ENCODE results near the gene HELZ. TPM values are rescaled to one million over a fixed set of nuclear protein-coding genes. Genes with fewer than 3 reads are reported as not detected.
A peak's percentile ranks its signal among the peaks of the same experiment; 100 is the strongest.

HELZ gene
- total RNA-seq, 4 donors from 2014 or later, result 21.0 to 47.0 (median 38.9) TPM

DNA sequence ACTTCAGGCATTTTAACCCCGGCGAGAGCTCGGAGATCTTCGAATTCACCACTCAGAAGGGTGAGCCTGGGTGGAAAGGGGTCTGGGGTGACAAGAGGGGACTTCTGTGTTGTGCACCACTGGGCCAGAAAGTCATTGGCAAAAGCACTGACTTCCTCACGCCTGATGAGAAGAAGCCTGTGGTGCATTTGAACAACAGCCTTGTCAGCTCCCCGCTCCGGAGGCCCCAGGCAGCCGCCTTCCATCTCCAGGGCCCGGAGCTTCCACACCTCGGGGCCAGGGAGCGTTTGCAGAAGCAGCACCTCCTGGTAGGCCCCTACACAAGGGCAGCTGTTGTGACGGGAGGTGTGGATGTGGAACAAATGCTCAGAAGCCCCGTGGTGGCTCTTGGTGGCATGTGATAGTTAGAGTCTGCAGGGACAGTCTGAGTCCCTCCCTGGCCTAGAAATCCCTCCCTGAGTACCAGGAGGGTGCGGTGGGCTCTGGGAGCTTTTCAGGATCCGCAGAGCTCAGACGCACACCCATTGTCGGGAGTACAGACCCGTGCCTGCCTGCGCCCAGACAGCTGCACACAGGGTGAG lies 190.9 kb downstream of the HELZ start:
- intact Hi-C loops (cut with DNase I; ENCODE audit: low total_unique reads) (no loop called here), in situ Hi-C loops (cut with MboI; ENCODE audit: low sequenced_read_pairs in 4 of 4) (no loop called here)
- H3K9me3 ChIP-seq, result no peaks in the 10 kb centered on the region
- peak in 1 of 2 donors; percentile 12 for DNase-seq
- H3K4me3 ChIP-seq, result no peak overlapping the region
- ATAC-seq, result no peak
- H3K4me1 ChIP-seq, result peaks cover 71 to 74% of the 10 kb centered on the region in 2 donors
- H3K27ac ChIP-seq, result peak overlapping the region; percentile 97 to 98 (median 98)
- peaks cover 0 to 20% of the 10 kb centered on the region in 2 donors for H3K36me3 ChIP-seq
- no peaks in the 10 kb centered on the region for H3K27me3 ChIP-seq
- TF ChIP-seq, protein P1, sequence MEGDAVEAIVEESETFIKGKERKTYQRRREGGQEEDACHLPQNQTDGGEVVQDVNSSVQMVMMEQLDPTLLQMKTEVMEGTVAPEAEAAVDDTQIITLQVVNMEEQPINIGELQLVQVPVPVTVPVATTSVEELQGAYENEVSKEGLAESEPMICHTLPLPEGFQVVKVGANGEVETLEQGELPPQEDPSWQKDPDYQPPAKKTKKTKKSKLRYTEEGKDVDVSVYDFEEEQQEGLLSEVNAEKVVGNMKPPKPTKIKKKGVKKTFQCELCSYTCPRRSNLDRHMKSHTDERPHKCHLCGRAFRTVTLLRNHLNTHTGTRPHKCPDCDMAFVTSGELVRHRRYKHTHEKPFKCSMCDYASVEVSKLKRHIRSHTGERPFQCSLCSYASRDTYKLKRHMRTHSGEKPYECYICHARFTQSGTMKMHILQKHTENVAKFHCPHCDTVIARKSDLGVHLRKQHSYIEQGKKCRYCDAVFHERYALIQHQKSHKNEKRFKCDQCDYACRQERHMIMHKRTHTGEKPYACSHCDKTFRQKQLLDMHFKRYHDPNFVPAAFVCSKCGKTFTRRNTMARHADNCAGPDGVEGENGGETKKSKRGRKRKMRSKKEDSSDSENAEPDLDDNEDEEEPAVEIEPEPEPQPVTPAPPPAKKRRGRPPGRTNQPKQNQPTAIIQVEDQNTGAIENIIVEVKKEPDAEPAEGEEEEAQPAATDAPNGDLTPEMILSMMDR (IDR thresholded peaks at IDR 0.05 in 4 of 5, conservative IDR thresholded peaks at IDR 0.05 in 1 of 5), result no peak
- TF ChIP-seq POLR2A (IDR thresholded peaks at IDR 0.05), result no peak

DNA sequence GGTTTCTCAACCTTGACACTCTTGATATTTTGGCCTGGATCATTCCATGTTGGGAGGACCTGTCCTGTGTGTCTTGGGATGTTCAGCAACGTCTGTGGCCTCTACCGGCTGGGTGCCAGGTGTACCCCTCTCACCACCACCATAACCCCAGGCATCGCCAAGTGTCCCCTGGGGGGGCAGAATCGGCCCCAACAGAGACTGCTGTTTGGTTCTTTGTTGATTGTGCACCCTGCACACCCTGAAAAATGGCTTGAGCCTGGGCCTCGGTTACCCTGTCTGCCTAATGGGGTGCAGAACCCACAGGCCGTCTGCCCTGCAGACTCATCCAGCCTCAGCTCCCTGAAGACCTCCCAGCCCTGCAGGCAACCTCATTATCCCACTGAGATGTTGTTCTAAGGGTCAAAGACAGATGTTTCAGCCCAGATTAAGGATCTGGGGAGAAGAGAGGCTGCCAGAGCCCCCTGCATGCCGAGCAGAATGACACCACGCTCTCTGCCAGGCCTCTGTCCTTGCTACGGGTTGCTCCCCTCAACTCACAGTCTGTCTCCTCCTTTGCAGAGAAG lies 191.5 kb downstream of the HELZ start:
- in situ Hi-C loops (cut with MboI; ENCODE audit: low sequenced_read_pairs in 4 of 4) (no loop called here), intact Hi-C loops (cut with DNase I; ENCODE audit: low total_unique reads) (no loop called here)
- peaks cover 69 to 77% of the 10 kb centered on the region in 2 donors for H3K4me1 ChIP-seq
- TF ChIP-seq, protein P1 (IDR thresholded peaks at IDR 0.05 in 4 of 5, conservative IDR thresholded peaks at IDR 0.05 in 1 of 5), result no peak
- no peak for TF ChIP-seq POLR2A (IDR thresholded peaks at IDR 0.05)
- ATAC-seq, result no peak
- H3K36me3 ChIP-seq, result peaks cover 0 to 25% of the 10 kb centered on the region in 2 donors
- H3K27me3 ChIP-seq, result no peaks in the 10 kb centered on the region
- H3K9me3 ChIP-seq, result no peaks in the 10 kb centered on the region
- no peak overlapping the region for H3K4me3 ChIP-seq
- H3K27ac ChIP-seq, result peak overlapping the region; percentile 97 to 98 (median 98)
- peak in 1 of 2 donors; percentile 15 for DNase-seq

DNA sequence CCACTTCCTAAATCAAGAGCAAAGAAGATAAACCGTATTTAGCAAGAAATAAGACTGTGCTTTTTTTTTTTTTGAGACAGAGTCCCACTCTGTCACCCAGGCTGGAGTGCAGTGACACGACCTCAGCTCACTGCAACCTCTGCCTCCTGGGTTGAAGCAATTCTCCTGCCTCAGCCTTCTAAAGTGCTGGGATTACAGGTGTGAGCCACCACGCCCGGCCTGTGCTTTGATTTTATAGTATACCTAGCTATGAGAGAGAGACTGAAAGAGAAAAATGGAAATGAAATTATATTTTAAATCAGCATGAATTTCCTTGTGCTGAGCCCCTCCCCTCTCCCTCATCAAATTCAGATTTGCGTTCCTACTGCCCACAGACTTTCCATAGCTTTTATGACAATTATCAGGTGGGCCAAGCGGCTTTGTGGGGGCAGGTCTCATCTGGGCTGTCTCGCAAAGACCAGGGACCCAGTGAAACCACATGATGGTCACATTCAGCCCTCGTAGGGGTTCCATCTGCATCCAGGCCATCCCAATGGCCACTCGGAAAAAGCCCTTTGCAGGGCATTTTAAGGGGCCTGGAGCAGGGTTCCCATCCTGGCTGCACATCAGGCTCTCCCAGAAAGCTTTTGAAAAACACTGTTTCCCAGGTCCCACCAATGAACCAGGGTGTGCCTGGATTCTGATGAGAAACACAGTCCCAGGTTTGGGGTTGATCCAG lies 192.1 kb downstream of the HELZ start:
- Histone ChIP-seq H3K9me3 (no peaks in the 10 kb centered on the region), H3K4me3 (no peak overlapping the region), H3K27ac (peak overlapping the region; percentile 97 to 98 (median 98)), H3K27me3 (no peaks in the 10 kb centered on the region), H3K36me3 (peaks cover 0 to 26% of the 10 kb centered on the region in 2 donors), H3K4me1 (peaks cover 69 to 81% of the 10 kb centered on the region in 2 donors)
- intact Hi-C loops (cut with DNase I; ENCODE audit: low total_unique reads) (no loop called here), in situ Hi-C loops (cut with MboI; ENCODE audit: low sequenced_read_pairs in 4 of 4) (no loop called here)
- DNase-seq (peak in 1 of 2 donors; percentile 9), ATAC-seq (no peak)
- TF ChIP-seq, protein P1 (IDR thresholded peaks at IDR 0.05 in 4 of 5, conservative IDR thresholded peaks at IDR 0.05 in 1 of 5), result no peak

DNA sequence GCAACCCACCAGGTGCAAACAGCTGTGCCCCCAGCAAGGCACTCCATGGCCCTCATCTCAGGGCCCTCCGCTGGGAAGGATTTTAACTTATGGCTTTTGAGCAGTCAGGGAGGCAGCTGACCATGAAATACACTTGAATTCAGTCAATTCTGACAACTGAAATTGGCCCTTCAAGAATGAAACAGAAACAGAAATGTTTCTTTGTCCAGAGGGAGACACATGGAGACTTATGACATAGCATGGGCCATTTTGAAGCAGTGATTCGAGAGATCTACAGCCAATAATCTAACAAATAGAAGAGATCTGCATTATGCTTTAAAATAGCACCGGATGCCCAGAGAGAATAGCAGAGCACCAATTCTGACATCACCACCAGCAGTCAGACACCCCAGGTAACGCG lies 193.2 kb downstream of the HELZ start:
- Histone ChIP-seq H3K36me3 (peaks cover 0 to 30% of the 10 kb centered on the region in 2 donors), H3K4me3 (no peak overlapping the region), H3K27ac (peak overlapping the region; percentile 97 to 98 (median 98)), H3K9me3 (no peaks in the 10 kb centered on the region), H3K4me1 (peaks cover 69 to 84% of the 10 kb centered on the region in 2 donors), H3K27me3 (no peaks in the 10 kb centered on the region)
- intact Hi-C loops (cut with DNase I; ENCODE audit: low total_unique reads) (no loop called here), in situ Hi-C loops (cut with MboI; ENCODE audit: low sequenced_read_pairs in 4 of 4) (no loop called here)
- TF ChIP-seq, protein P1 (IDR thresholded peaks at IDR 0.05 in 4 of 5, conservative IDR thresholded peaks at IDR 0.05 in 1 of 5), result no peak
- TF ChIP-seq POLR2A (IDR thresholded peaks at IDR 0.05), result no peak
- DNase-seq, result no peak
- no peak for ATAC-seq

Measured in gastrocnemius medialis (tissue), 4 donors.